H9 (cell line): Measurements from ENCODE around the gene CD9. TPM values are rescaled to one million over a fixed set of nuclear protein-coding genes. Genes with fewer than 3 reads are reported as not detected.

Source experiments
- DNase-seq: peaks from one replicate; pipeline ENCODE4 v3.0.0-alpha.2; 2017
- H2AFZ ChIP-seq: one replicate; pipeline ENCODE4 v1.6.1; 2013; ENCODE audit warnings: mild to moderate bottlenecking, low read length, control low read depth, moderate library complexity
- H2AK5ac ChIP-seq: 2 replicates; pipeline ENCODE4 v1.6.1; 2013; ENCODE audit warnings: low read length, control low read depth, mixed read lengths; ENCODE audit not compliant: insufficient read length
- H2BK120ac ChIP-seq: one replicate; pipeline ENCODE4 v1.6.1; 2013; ENCODE audit warnings: low read depth, mild to moderate bottlenecking, low read length, control low read depth, inconsistent platforms; ENCODE audit not compliant: poor library complexity, severe bottlenecking
- H2BK12ac ChIP-seq: 2 replicates; pipeline ENCODE4 v1.6.1; 2013; ENCODE audit warnings: low read length, control low read depth, mixed read lengths, low read depth; ENCODE audit not compliant: insufficient read length
- H2BK15ac ChIP-seq: 2 replicates; pipeline ENCODE4 v1.6.1; 2013; ENCODE audit warnings: low read depth, low read length, control low read depth
- H2BK20ac ChIP-seq: one replicate; pipeline ENCODE4 v1.6.1; 2013; ENCODE audit warnings: low read depth, mild to moderate bottlenecking, low read length, control low read depth, inconsistent platforms; ENCODE audit not compliant: poor library complexity, severe bottlenecking
- H2BK5ac ChIP-seq: 2 replicates; pipeline ENCODE4 v1.6.1; 2013; ENCODE audit warnings: low read length, control low read depth, mixed read lengths; ENCODE audit not compliant: insufficient read length
- H3K14ac ChIP-seq: 2 replicates; pipeline ENCODE4 v1.6.1; 2013; ENCODE audit warnings: low read length, control low read depth; ENCODE audit not compliant: insufficient read depth
- H3K18ac ChIP-seq: 2 replicates; pipeline ENCODE4 v1.6.1; 2013; ENCODE audit warnings: low read depth, mild to moderate bottlenecking, mixed read lengths, low read length, control low read depth; ENCODE audit not compliant: insufficient read length
- H3K23ac ChIP-seq: 2 replicates; pipeline ENCODE4 v1.6.1; 2013; ENCODE audit warnings: low read length, control low read depth, mixed read lengths, low read depth; ENCODE audit not compliant: insufficient read length
- H3K23me2 ChIP-seq: 2 replicates; pipeline ENCODE4 v1.6.1; 2013; ENCODE audit warnings: low read depth, mild to moderate bottlenecking, mixed read lengths, low read length, control low read depth; ENCODE audit not compliant: insufficient read length, poor library complexity, severe bottlenecking
- H3K27ac ChIP-seq: 2 replicates; pipeline ENCODE4 v1.5.1; 2013; ENCODE audit warnings: low read length, control low read depth, mixed read lengths, low read depth; ENCODE audit not compliant: insufficient read length
- H3K27me3 ChIP-seq: 2 replicates; pipeline ENCODE4 v1.6.1; 2013; ENCODE audit warnings: low read length, control low read depth, inconsistent platforms; ENCODE audit not compliant: insufficient read depth
- H3K4ac ChIP-seq: 2 replicates; pipeline ENCODE4 v1.6.1; 2013; ENCODE audit warnings: low read depth, mild to moderate bottlenecking, control low read depth, inconsistent platforms, low read length, moderate library complexity
- H3K4me1 ChIP-seq: 2 replicates; pipeline ENCODE4 v1.6.1; 2013; ENCODE audit warnings: low read length, control low read depth, inconsistent platforms; ENCODE audit not compliant: insufficient read depth
- H3K4me2 ChIP-seq: 2 replicates; pipeline ENCODE4 v1.6.1; 2013; ENCODE audit warnings: low read length, control low read depth, mixed read lengths; ENCODE audit not compliant: insufficient read length, insufficient read depth
- H3K56ac ChIP-seq: 2 replicates; pipeline ENCODE4 v1.6.1; 2013; ENCODE audit warnings: low read depth, mild to moderate bottlenecking, mixed read lengths, low read length, control low read depth; ENCODE audit not compliant: insufficient read length
- H3K79me1 ChIP-seq: 2 replicates; pipeline ENCODE4 v1.6.1; 2013; ENCODE audit warnings: low read depth, mild to moderate bottlenecking, moderate library complexity, low read length, control low read depth, inconsistent platforms; ENCODE audit not compliant: insufficient read depth, poor library complexity, severe bottlenecking
- H3K79me2 ChIP-seq: 2 replicates; pipeline ENCODE4 v1.6.1; 2013; ENCODE audit warnings: low read length, control low read depth, inconsistent platforms; ENCODE audit not compliant: insufficient read depth
- H3K9ac ChIP-seq: 2 replicates; pipeline ENCODE4 v1.6.1; 2013; ENCODE audit warnings: low read length, control low read depth, mixed read lengths; ENCODE audit not compliant: insufficient read length; ENCODE audit errors: extremely low read depth
- H3K9me3 ChIP-seq: one replicate; pipeline ENCODE4 v1.6.1; 2013; ENCODE audit warnings: low read depth, low read length, inconsistent platforms; ENCODE audit not compliant: control insufficient read depth
- H3T11ph ChIP-seq: one replicate; pipeline ENCODE4 v1.6.1; 2013; ENCODE audit warnings: mild to moderate bottlenecking, low read length, control low read depth, inconsistent platforms
- H4K20me1 ChIP-seq: one replicate; pipeline ENCODE4 v1.6.1; 2013; ENCODE audit not compliant: control insufficient read depth, insufficient read length, insufficient read depth
- H4K5ac ChIP-seq: 2 replicates; pipeline ENCODE4 v1.6.1; 2013; ENCODE audit warnings: low read depth, mild to moderate bottlenecking, mixed read lengths, low read length, control low read depth; ENCODE audit not compliant: insufficient read length
- H4K8ac ChIP-seq: replicated peaks from 2 replicates; pipeline ENCODE4 v1.6.1; 2013; ENCODE audit warnings: low read length, control low read depth, mixed read lengths, low read depth; ENCODE audit not compliant: insufficient read length
- H4K91ac ChIP-seq: 2 replicates; pipeline ENCODE4 v1.6.1; 2013; ENCODE audit warnings: low read depth, mild to moderate bottlenecking, moderate library complexity, mixed read lengths, low read length, control low read depth; ENCODE audit not compliant: insufficient read length
- H3K27ac Mint-ChIP-seq, 3 experiments: 2 replicates in 2 of 3; 3 replicates in 1 of 3; pipeline ENCODE4 v1.8.0; 2020 to 2021; ENCODE audit warnings: mixed read lengths in 3 of 3, mild to moderate bottlenecking in 1 of 3, moderate library complexity in 1 of 3
- H3K27me3 Mint-ChIP-seq: 2 replicates; pipeline ENCODE4 v1.8.0; 2021; ENCODE audit warnings: low read depth, mild to moderate bottlenecking, moderate library complexity, mixed read lengths
- H3K36me3 Mint-ChIP-seq, 3 experiments: 2 replicates in 2 of 3; 3 replicates in 1 of 3; pipeline ENCODE4 v1.8.0; 2020 to 2021; ENCODE audit warnings: low read depth in 3 of 3, mixed read lengths in 3 of 3; ENCODE audit not compliant: insufficient read depth in 1 of 3
- H3K4me1 Mint-ChIP-seq, 2 experiments: 2 replicates each; pipeline ENCODE4 v1.8.0; 2020; ENCODE audit warnings: mixed read lengths in 2 of 2
- H3K4me3 Mint-ChIP-seq, 2 experiments: 2 replicates in 1 of 2; 3 replicates in 1 of 2; pipeline ENCODE4 v1.8.0; 2020 to 2021; ENCODE audit warnings: mild to moderate bottlenecking in 2 of 2, mixed read lengths in 2 of 2, moderate library complexity in 1 of 2
- H3K9me3 Mint-ChIP-seq, 2 experiments: 2 replicates in 1 of 2; 3 replicates in 1 of 2; pipeline ENCODE4 v1.8.0; 2020; ENCODE audit warnings: mild to moderate bottlenecking in 2 of 2, mixed read lengths in 2 of 2, moderate library complexity in 1 of 2
- WGBS: extraction: QIAGEN DNeasy Blood & Tissue Kit; methylation state at CpG from one replicate; pipeline ENCODE4 v1.1.7; 2013; ENCODE audit warnings: missing lambda C conversion rate, low lambda C conversion rate, mixed read lengths; ENCODE audit not compliant: insufficient read length; ENCODE audit errors: extremely low coverage; 5-methylcytosine and 5-hydroxymethylcytosine counted together
- total RNA-seq: library from RNA; stranded (reverse); gene quantifications from 2 replicates; pipeline ENCODE4 v1.2.1, GENCODE V29; 2021
- TF ChIP-seq, protein P1 (sequence below): fragments of 200-600 bp; sonication (generic); conservative IDR thresholded peaks from 3 replicates; pipeline ENCODE4 v1.8.0; 2021; ENCODE audit warnings: antibody characterized with exemption, mild to moderate bottlenecking

The CD9 gene
- total RNA-seq, 1 experiment from 2014 or later = 132 TPM

GRCh38 chr12:6167327-6168280 lies 32.6 kb upstream of the CD9 start:
- no peaks in the 10 kb centered on the region for H3K27me3 ChIP-seq
- H2BK12ac ChIP-seq = no peak overlapping the region
- no peaks in the 10 kb centered on the region for H3K9me3 ChIP-seq
- Mint-ChIP-seq H3K9me3 (no peaks in the 10 kb centered on the region), H3K4me3 (no peak overlapping the region), H3K27me3 (no peaks in the 10 kb centered on the region), H3K27ac (peak overlapping the region; percentile 33 to 87 (median 39); a peak in 1 of 7 replicates), H3K36me3 (no peaks in the 10 kb centered on the region), H3K4me1 (no peaks in the 10 kb centered on the region; a peak in 1 of 4 replicates)
- H4K8ac ChIP-seq = no peak overlapping the region
- H3T11ph ChIP-seq = no peak overlapping the region
- no peak overlapping the region for H3K23ac ChIP-seq
- no peak overlapping the region for H2BK120ac ChIP-seq
- H3K4me2 ChIP-seq = no peak overlapping the region
- no peaks in the 10 kb centered on the region for H3K79me2 ChIP-seq
- H3K9ac ChIP-seq = no peak overlapping the region
- no peak for DNase-seq
- H2BK15ac ChIP-seq = no peak overlapping the region
- H4K5ac ChIP-seq = no peak overlapping the region
- no peak overlapping the region for H3K27ac ChIP-seq
- TF ChIP-seq, protein P1, sequence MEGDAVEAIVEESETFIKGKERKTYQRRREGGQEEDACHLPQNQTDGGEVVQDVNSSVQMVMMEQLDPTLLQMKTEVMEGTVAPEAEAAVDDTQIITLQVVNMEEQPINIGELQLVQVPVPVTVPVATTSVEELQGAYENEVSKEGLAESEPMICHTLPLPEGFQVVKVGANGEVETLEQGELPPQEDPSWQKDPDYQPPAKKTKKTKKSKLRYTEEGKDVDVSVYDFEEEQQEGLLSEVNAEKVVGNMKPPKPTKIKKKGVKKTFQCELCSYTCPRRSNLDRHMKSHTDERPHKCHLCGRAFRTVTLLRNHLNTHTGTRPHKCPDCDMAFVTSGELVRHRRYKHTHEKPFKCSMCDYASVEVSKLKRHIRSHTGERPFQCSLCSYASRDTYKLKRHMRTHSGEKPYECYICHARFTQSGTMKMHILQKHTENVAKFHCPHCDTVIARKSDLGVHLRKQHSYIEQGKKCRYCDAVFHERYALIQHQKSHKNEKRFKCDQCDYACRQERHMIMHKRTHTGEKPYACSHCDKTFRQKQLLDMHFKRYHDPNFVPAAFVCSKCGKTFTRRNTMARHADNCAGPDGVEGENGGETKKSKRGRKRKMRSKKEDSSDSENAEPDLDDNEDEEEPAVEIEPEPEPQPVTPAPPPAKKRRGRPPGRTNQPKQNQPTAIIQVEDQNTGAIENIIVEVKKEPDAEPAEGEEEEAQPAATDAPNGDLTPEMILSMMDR = no peak
- H3K4ac ChIP-seq = no peak overlapping the region
- no peak overlapping the region for H4K91ac ChIP-seq
- no peak overlapping the region for H3K56ac ChIP-seq
- no peak overlapping the region for H2AFZ ChIP-seq
- no peaks in the 10 kb centered on the region for H3K79me1 ChIP-seq
- no peak overlapping the region; the same call in 1 of the 2 replicates for H3K14ac ChIP-seq
- H2BK5ac ChIP-seq = no peak overlapping the region
- no CpG with 5 or more reads among the region's 17 CpGs for WGBS
- H4K20me1 ChIP-seq = peaks cover 4% of the 10 kb centered on the region
- H2BK20ac ChIP-seq = no peak overlapping the region
- H3K18ac ChIP-seq = no peak overlapping the region
- H3K4me1 ChIP-seq = no peaks in the 10 kb centered on the region
- H3K23me2 ChIP-seq = no peaks in the 10 kb centered on the region
- no peak overlapping the region for H2AK5ac ChIP-seq
